ENCODE data around the gene IFRD2. TPM values are rescaled to one million over a fixed set of nuclear protein-coding genes. Genes with fewer than 3 reads are reported as not detected.
"Not testable (repeated sequence)": the region's sequence is repeated elsewhere in the genome, so short reads cannot be mapped to it uniquely, and the experiment has no call there.

IFRD2 gene
- total RNA-seq, 2 experiments from 2014 or later, result 100 to 125 TPM

- CTCF ChIA-PET, result interaction anchor here (0.6 to 3.6 kb wide), 30 partner anchors 10 to 569 kb away, joined by 3 to 76 read pairs (median 5); partner anchors contain the start of genes C3orf18, GNAI2, GNAT1 and HYAL3
- H3K4me1 Mint-ChIP-seq, result peaks cover 84% of the 10 kb centered on the region
- no peaks in the 10 kb centered on the region for H3K27me3 Mint-ChIP-seq
- H3K27ac Mint-ChIP-seq, result peak overlapping the region; percentile 95
- peak overlapping the region; percentile 75 for H3K4me3 Mint-ChIP-seq
- ATAC-seq (peak; percentile 82), DNase-seq (peak; percentile 93)
- intact Hi-C loops (cut with DNase I, micrococcal nuclease), result loop anchor here (1.0 to 2.0 kb wide), 9 partner anchors 8 to 91 kb away; partner anchors contain the start of genes HYAL3 (in 1 of the 2), IFRD2 (in 1 of the 2) and NAA80 (in 1 of the 2)
- H3K36me3 Mint-ChIP-seq (ENCODE audit: low read depth), result peaks cover 28% of the 10 kb centered on the region
- POLR2A ChIA-PET, result interaction anchor here (0.6 to 1.6 kb wide), 8 partner anchors 8 to 142 kb away, joined by 3 to 9 read pairs (median 5); partner anchors contain the start of gene GNAI2
- H3K9me3 Mint-ChIP-seq (ENCODE audit: low read depth), result no peaks in the 10 kb centered on the region
Measured at GRCh38 chr3:50246517-50246954, 45.7 kb downstream of the IFRD2 start.

DNA sequence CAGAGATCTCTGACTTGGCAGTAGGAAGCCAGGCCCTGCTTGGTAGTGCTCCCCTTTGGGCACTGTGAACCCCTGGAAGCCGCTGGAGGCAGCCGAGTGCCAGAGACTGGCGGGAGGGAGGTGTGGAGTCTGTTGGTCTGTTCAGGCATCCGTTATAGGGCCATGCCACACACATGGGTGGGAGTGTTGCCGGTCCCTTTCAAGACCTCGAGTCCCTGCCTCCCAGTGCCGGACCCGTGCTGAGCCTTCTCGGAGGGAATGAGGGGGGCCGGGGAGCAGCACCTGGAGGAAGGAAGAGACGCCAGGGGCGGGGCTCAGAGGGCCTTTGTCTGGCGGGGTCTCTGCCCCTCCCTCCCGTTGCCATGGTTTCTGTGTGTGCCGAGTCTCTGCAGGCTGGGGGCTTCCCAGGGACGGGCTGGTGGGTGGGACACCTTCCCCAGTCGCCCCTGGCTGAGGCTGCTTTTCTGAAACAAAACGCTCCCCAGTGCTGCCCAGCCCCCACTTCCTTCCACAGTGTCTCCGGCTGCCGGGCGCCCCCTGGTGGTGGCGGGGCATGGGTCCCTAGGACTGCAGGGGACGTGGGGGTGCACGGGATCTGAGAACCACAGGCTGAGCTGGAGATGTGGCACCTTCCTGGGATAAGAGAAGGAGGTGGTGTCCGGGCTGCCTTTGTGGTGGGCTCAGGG is 46.3 kb downstream of the IFRD2 start:
- ChIA-PET CTCF (interaction anchor here (0.6 to 3.6 kb wide), 27 partner anchors 9 to 321 kb away, joined by 3 to 76 read pairs (median 5); partner anchors contain the start of genes C3orf18, GNAI2, GNAT1 and HYAL3), POLR2A (interaction anchor here (0.7 to 1.6 kb wide), 7 partner anchors 8 to 74 kb away, joined by 3 to 9 read pairs (median 6); partner anchors contain the start of gene GNAI2)
- Mint-ChIP-seq H3K27me3 (no peaks in the 10 kb centered on the region), H3K4me1 (peaks cover 84% of the 10 kb centered on the region), H3K27ac (peak overlapping the region; percentile 95), H3K36me3 (ENCODE audit: low read depth) (peaks cover 23% of the 10 kb centered on the region), H3K9me3 (ENCODE audit: low read depth) (no peaks in the 10 kb centered on the region), H3K4me3 (peak overlapping the region; percentile 75)
- DNase-seq, result peak; percentile 98
- intact Hi-C loops (cut with DNase I, micrococcal nuclease), result loop anchor here (1.0 to 2.0 kb wide), 9 partner anchors 8 to 91 kb away; partner anchors contain the start of genes HYAL3 (in 1 of the 2), IFRD2 (in 1 of the 2) and NAA80 (in 1 of the 2)
- peak; percentile 76 for ATAC-seq

DNA sequence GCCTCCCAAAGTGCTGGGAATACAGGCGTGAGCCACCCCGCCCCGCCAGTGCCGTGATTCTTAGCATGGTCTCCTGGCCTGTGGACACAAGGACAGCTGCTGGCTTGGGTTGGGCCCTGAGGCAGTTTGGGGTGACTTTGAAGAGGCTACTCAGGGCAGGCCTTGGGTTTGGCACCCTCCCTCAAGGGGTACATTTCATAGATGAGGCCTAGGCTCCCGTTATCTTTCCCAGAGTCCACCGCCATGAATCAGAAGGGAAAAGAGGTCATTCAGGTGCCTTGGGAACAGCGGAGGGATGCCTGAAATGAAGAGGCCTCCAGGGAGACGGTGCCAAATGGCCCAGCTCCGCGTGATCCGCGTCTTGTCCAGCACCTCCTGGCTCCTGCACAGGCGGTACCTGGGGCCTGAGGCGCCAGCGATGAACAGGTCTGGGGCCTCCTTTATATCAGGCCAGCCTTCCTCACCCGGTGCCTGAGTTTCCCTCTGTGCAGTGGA is 46.9 kb downstream of the IFRD2 start:
- Mint-ChIP-seq H3K27me3 (no peaks in the 10 kb centered on the region), H3K36me3 (ENCODE audit: low read depth) (peaks cover 21% of the 10 kb centered on the region), H3K9me3 (ENCODE audit: low read depth) (no peaks in the 10 kb centered on the region), H3K4me1 (peaks cover 82% of the 10 kb centered on the region), H3K4me3 (peak overlapping the region; percentile 75), H3K27ac (peak overlapping the region; percentile 95)
- intact Hi-C loops (cut with DNase I, micrococcal nuclease), result no loop called here
- DNase-seq (peak; percentile 27), ATAC-seq (no peak)
- POLR2A ChIA-PET, result no interaction called here
- CTCF ChIA-PET, result interaction anchor here (2.6 to 2.9 kb wide), 2 partner anchors 19 to 51 kb away, joined by 13 to 15 read pairs; no protein-coding TSS in a partner anchor

- CTCF ChIA-PET, result interaction anchor here (1.1 to 4.2 kb wide), 6 partner anchors 10 to 71 kb away, joined by 3 to 28 read pairs (median 12); partner anchors contain the start of gene GNAI2
- ATAC-seq; H3K27me3 Mint-ChIP-seq; H3K9me3 Mint-ChIP-seq (ENCODE audit: low read depth); intact Hi-C loops (cut with DNase I, micrococcal nuclease): not testable (repeated sequence)
- Mint-ChIP-seq H3K4me1 (peaks cover 82% of the 10 kb centered on the region), H3K27ac (peak overlapping the region; percentile 95), H3K36me3 (ENCODE audit: low read depth) (peaks cover 17% of the 10 kb centered on the region), H3K4me3 (peak overlapping the region; percentile 75)
- DNase-seq, result peak; percentile 38
- POLR2A ChIA-PET, result interaction anchor here (1.0 kb wide), 1 partner anchor 9 kb away, joined by 3 read pairs; no protein-coding TSS in a partner anchor
Measured at GRCh38 chr3:50244813-50245212, 47.4 kb downstream of the IFRD2 start.

GRCh38 chr3:50243543-50243895 is 48.7 kb downstream of the IFRD2 start:
- peaks cover 86% of the 10 kb centered on the region for H3K4me1 Mint-ChIP-seq
- no peak for ATAC-seq
- DNase-seq, result no peak
- H3K4me3 Mint-ChIP-seq, result no peak overlapping the region
- H3K9me3 Mint-ChIP-seq (ENCODE audit: low read depth), result no peaks in the 10 kb centered on the region
- CTCF ChIA-PET, result interaction anchor here (0.8 to 4.2 kb wide), 12 partner anchors 8 to 94 kb away, joined by 3 to 28 read pairs (median 6); partner anchors contain the start of genes GNAI2 and IFRD2
- POLR2A ChIA-PET, result interaction anchor here (1.2 kb wide), 1 partner anchor 17 kb away, joined by 5 read pairs; no protein-coding TSS in a partner anchor
- H3K27me3 Mint-ChIP-seq, result no peaks in the 10 kb centered on the region
- intact Hi-C loops (cut with DNase I, micrococcal nuclease), result no loop called here
- peaks cover 20% of the 10 kb centered on the region for H3K36me3 Mint-ChIP-seq (ENCODE audit: low read depth)
- H3K27ac Mint-ChIP-seq, result peak overlapping the region; percentile 95

DNA sequence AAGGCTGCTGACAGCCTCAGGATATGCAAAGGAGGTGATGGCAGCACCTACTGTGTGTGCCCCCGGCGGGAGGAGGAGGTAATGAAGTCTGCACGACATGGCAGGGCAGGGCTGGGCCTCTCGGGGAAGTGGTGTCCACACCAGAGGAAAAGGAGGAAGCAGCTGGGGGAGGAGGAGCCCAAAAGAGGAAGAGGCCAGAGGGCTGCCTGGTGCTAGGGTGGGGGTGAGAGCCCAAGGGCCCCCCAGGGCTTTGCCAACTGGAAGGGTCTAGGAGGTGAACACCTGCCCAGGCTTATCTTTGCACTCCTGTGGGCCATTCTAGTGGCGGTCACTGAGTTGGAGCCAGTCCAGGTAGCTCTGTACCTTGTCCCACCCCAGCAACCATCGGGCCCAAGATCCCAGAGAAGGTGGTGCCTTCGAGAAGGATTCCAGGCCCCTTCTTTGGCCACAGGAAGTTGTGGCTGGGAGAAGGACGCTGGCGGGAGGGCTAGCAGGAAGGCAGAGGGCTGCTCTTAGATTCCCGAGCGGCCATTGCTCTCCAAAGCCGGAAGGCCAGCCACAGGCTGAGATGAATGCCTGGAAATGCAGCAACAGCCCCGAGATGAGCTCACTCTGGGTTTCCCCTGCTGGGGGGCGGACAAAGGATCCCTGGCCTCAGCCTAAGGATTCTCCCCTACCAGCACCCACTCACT is 49.2 kb downstream of the IFRD2 start:
- Mint-ChIP-seq H3K36me3 (ENCODE audit: low read depth) (peaks cover 22% of the 10 kb centered on the region), H3K4me1 (peaks cover 86% of the 10 kb centered on the region), H3K4me3 (peak overlapping the region; percentile 62), H3K27me3 (no peaks in the 10 kb centered on the region), H3K27ac (peak overlapping the region; percentile 95), H3K9me3 (ENCODE audit: low read depth) (no peaks in the 10 kb centered on the region)
- intact Hi-C loops (cut with DNase I, micrococcal nuclease), result no loop called here
- DNase-seq (peak; percentile 73), ATAC-seq (no peak)
- ChIA-PET CTCF (interaction anchor here (0.8 to 4.2 kb wide), 11 partner anchors 8 to 94 kb away, joined by 3 to 28 read pairs (median 6); partner anchors contain the start of genes GNAI2 and IFRD2), POLR2A (interaction anchor here (0.6 to 1.2 kb wide), 2 partner anchors 17 to 53 kb away, joined by 3 to 5 read pairs; no protein-coding TSS in a partner anchor)

- DNase-seq, result peak; percentile 64
- peaks cover 26% of the 10 kb centered on the region for H3K36me3 Mint-ChIP-seq (ENCODE audit: low read depth)
Measured at GRCh38 chr3:50242381-50242770, 49.9 kb downstream of the IFRD2 start.

GRCh38 chr3:50241713-50242380 is 50.4 kb downstream of the IFRD2 start:
- DNase-seq (no peak), ATAC-seq (no peak)
- H3K36me3 Mint-ChIP-seq (ENCODE audit: low read depth), result peaks cover 26% of the 10 kb centered on the region
- intact Hi-C loops (cut with DNase I, micrococcal nuclease), result no loop called here
- H3K27me3 Mint-ChIP-seq, result no peaks in the 10 kb centered on the region
- POLR2A ChIA-PET, result interaction anchor here (0.5 to 1.2 kb wide), 3 partner anchors 9 to 95 kb away, joined by 3 to 5 read pairs (median 4); no protein-coding TSS in a partner anchor
- CTCF ChIA-PET, result interaction anchor here (0.6 to 4.2 kb wide), 6 partner anchors 13 to 122 kb away, joined by 3 to 28 read pairs (median 3); no protein-coding TSS in a partner anchor
- H3K4me1 Mint-ChIP-seq, result peaks cover 79% of the 10 kb centered on the region
- peak overlapping the region; percentile 95 for H3K27ac Mint-ChIP-seq
- peak overlapping the region; percentile 62 for H3K4me3 Mint-ChIP-seq
- H3K9me3 Mint-ChIP-seq (ENCODE audit: low read depth), result no peaks in the 10 kb centered on the region

More at GRCh38 chr3:50242381-50242770, 49.9 kb downstream of the IFRD2 start:
- intact Hi-C loops (cut with DNase I, micrococcal nuclease), result no loop called here
- Mint-ChIP-seq H3K27ac (peak overlapping the region; percentile 95), H3K4me1 (peaks cover 84% of the 10 kb centered on the region), H3K9me3 (ENCODE audit: low read depth) (no peaks in the 10 kb centered on the region), H3K4me3 (peak overlapping the region; percentile 62), H3K27me3 (no peaks in the 10 kb centered on the region)
- no peak for ATAC-seq
- ChIA-PET POLR2A (interaction anchor here (0.5 to 1.2 kb wide), 3 partner anchors 9 to 94 kb away, joined by 3 to 5 read pairs (median 4); no protein-coding TSS in a partner anchor), CTCF (interaction anchor here (1.0 to 4.2 kb wide), 5 partner anchors 11 to 123 kb away, joined by 3 to 28 read pairs (median 6); no protein-coding TSS in a partner anchor)

- Mint-ChIP-seq H3K27ac (peak overlapping the region; percentile 95), H3K36me3 (ENCODE audit: low read depth) (peaks cover 29% of the 10 kb centered on the region), H3K4me1 (peaks cover 75% of the 10 kb centered on the region), H3K27me3 (no peaks in the 10 kb centered on the region), H3K9me3 (ENCODE audit: low read depth) (no peaks in the 10 kb centered on the region), H3K4me3 (peak overlapping the region; percentile 62)
- DNase-seq (no peak), ATAC-seq (no peak)
- ChIA-PET POLR2A (interaction anchor here (1.2 kb wide), 1 partner anchor 96 kb away, joined by 5 read pairs; no protein-coding TSS in a partner anchor), CTCF (interaction anchor here (0.6 to 4.2 kb wide), 5 partner anchors 12 to 92 kb away, joined by 3 to 28 read pairs (median 3); no protein-coding TSS in a partner anchor)
- intact Hi-C loops (cut with DNase I, micrococcal nuclease), result no loop called here
Measured at GRCh38 chr3:50241163-50241562, 51.1 kb downstream of the IFRD2 start.

- Mint-ChIP-seq H3K36me3 (ENCODE audit: low read depth) (peaks cover 29% of the 10 kb centered on the region), H3K27ac (peak overlapping the region; percentile 96), H3K4me3 (peak overlapping the region; percentile 90), H3K9me3 (ENCODE audit: low read depth) (no peaks in the 10 kb centered on the region), H3K4me1 (peaks cover 67% of the 10 kb centered on the region), H3K27me3 (no peaks in the 10 kb centered on the region)
- CTCF ChIA-PET, result interaction anchor here (0.8 to 1.1 kb wide), 2 partner anchors 48 to 60 kb away, joined by 3 read pairs; partner anchors contain the start of genes HYAL3 and NAA80
- intact Hi-C loops (cut with DNase I, micrococcal nuclease), result loop anchor here (5.0 kb wide), 7 partner anchors 88 to 1148 kb away; partner anchors contain the start of genes APEH (in 1 of the 2), CISH (in 1 of the 2), DAG1 (in 1 of the 2) and GMPPB (in 1 of the 2)
- POLR2A ChIA-PET, result no interaction called here
- DNase-seq (no peak), ATAC-seq (no peak)
Measured at GRCh38 chr3:50239649-50240048, 52.6 kb downstream of the IFRD2 start.

Data from activated CD4-positive, alpha-beta T cell treated with anti-CD3 and anti-CD28 coated beads for 36 hours (primary cell).